Activated CD4-positive, alpha-beta T cell treated with anti-CD3 and anti-CD28 coated beads for 24 hours (primary cell): ENCODE results near the gene CBX7.

Source experiments
- DNase-seq, 2 donors: peaks; one replicate each; pipeline ENCODE4 v3.0.0-alpha.2; 2020; ENCODE audit warnings: low read depth in 2 of 2

The CBX7 gene

GRCh38 chr22:39092111-39092862 is 60.2 kb downstream of the CBX7 start:
- no peak for DNase-seq

- no peak for DNase-seq
These were observed 61.1 kb downstream of the CBX7 start for GRCh38 chr22:39091126-39092081.

- peak; percentile 56 to 60 for DNase-seq
These were observed 61.9 kb downstream of the CBX7 start for GRCh38 chr22:39090426-39091064.

GRCh38 chr22:39089928-39090327 is 62.6 kb downstream of the CBX7 start:
- no peak for DNase-seq

GRCh38 chr22:39088685-39089032 is 63.8 kb downstream of the CBX7 start:
- DNase-seq, result no peak

GRCh38 chr22:39087881-39088684 is 64.4 kb downstream of the CBX7 start:
- DNase-seq, result no peak

- DNase-seq, result no peak
These were observed 65.4 kb downstream of the CBX7 start for GRCh38 chr22:39087098-39087497.

- DNase-seq, result no peak
These were observed 67.8 kb downstream of the CBX7 start for GRCh38 chr22:39084666-39085065.

GRCh38 chr22:39083212-39084165 is 69.0 kb downstream of the CBX7 start:
- DNase-seq, result no peak

- DNase-seq, result no peak
These were observed 70.9 kb downstream of the CBX7 start for GRCh38 chr22:39081598-39081997.

- DNase-seq, result no peak
These were observed 71.5 kb downstream of the CBX7 start for GRCh38 chr22:39081016-39081415.
